KMS-11 (cell line): ENCODE measurements around the gene PBLD.
"Not testable (repeated sequence)": the region's sequence is repeated elsewhere in the genome, so short reads cannot be mapped to it uniquely, and the experiment has no call there.

Experiments
- H2AFZ ChIP-seq: fragments of 200-600 bp; sonication (generic); 2 replicates; pipeline ENCODE4 v1.6.1; 2016; ENCODE audit warnings: antibody characterized with exemption, mixed run types, low read depth
- H3K27ac ChIP-seq: fragments of 200-600 bp; sonication (generic); 2 replicates; pipeline ENCODE4 v1.6.1; 2016; ENCODE audit warnings: mild to moderate bottlenecking, mixed run types
- H3K27me3 ChIP-seq: fragments of 200-600 bp; sonication (generic); 2 replicates; pipeline ENCODE4 v1.6.1; 2017; ENCODE audit warnings: mild to moderate bottlenecking, low read depth, mixed run types, moderate library complexity; ENCODE audit not compliant: insufficient read depth
- H3K36me3 ChIP-seq: fragments of 200-600 bp; sonication (generic); 2 replicates; pipeline ENCODE4 v1.6.1; 2017; ENCODE audit warnings: mild to moderate bottlenecking, mixed run types; ENCODE audit not compliant: insufficient read depth
- H3K4me1 ChIP-seq: fragments of 200-600 bp; sonication (generic); 2 replicates; pipeline ENCODE4 v1.6.1; 2016; ENCODE audit warnings: mild to moderate bottlenecking, low read depth, mixed run types; ENCODE audit not compliant: poor library complexity, severe bottlenecking
- H3K4me2 ChIP-seq: fragments of 200-600 bp; sonication (generic); 2 replicates; pipeline ENCODE4 v1.7.0; 2016; ENCODE audit warnings: mild to moderate bottlenecking, mixed run types
- H3K4me3 ChIP-seq: fragments of 200-600 bp; sonication (generic); IDR thresholded peaks from 2 replicates; pipeline ENCODE4 v1.6.1; 2017; ENCODE audit warnings: low read depth, low read length, mixed read lengths; ENCODE audit not compliant: insufficient read depth
- H3K79me2 ChIP-seq: fragments of 200-600 bp; sonication (generic); 2 replicates; pipeline ENCODE4 v1.6.1; 2016; ENCODE audit warnings: low read depth, mixed run types; ENCODE audit not compliant: insufficient read depth
- H3K9ac ChIP-seq: fragments of 200-600 bp; sonication (generic); 2 replicates; pipeline ENCODE4 v1.6.1; 2016; ENCODE audit warnings: mild to moderate bottlenecking, mixed run types
- H4K20me1 ChIP-seq: fragments of 200-600 bp; sonication (generic); 2 replicates; pipeline ENCODE4 v1.6.1; 2016; ENCODE audit warnings: mild to moderate bottlenecking, mixed run types; ENCODE audit not compliant: insufficient read depth
- CTCF ChIP-seq: fragments of 200-600 bp; sonication (generic); conservative IDR thresholded peaks from 2 replicates; pipeline ENCODE4 v1.6.1; 2017; ENCODE audit warnings: low read depth, mild to moderate bottlenecking, antibody characterized with exemption, low read length, moderate library complexity, mixed read lengths

PBLD gene

DNA sequence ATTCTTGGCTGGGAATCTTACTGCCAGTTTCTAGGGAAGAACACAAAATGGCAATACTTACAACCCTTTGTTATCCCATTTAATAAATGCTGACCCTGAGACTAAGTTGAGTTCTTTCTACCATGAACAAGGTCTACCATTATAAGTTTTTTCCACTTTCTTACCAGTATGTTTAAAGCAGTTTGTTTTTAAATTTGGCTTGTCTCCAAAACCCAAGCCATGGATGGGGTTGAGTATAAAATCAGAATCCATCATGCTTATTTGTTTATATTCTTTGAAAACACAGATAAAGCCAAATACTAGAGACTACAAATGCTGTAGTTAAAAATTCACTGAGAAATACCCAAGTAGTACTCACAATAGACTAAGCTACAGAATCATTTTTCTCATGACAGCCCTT, 42.0 kb downstream of the PBLD start:
- no peaks in the 10 kb centered on the region for H3K27me3 ChIP-seq
- no peaks in the 10 kb centered on the region for H3K4me1 ChIP-seq
- H3K79me2 ChIP-seq: no peaks in the 10 kb centered on the region
- no peak overlapping the region for H3K27ac ChIP-seq
- no peak overlapping the region for H2AFZ ChIP-seq
- TF ChIP-seq CTCF: no peak
- no peak overlapping the region for H3K4me3 ChIP-seq
- no peaks in the 10 kb centered on the region for H4K20me1 ChIP-seq
- H3K36me3 ChIP-seq: no peaks in the 10 kb centered on the region
- H3K4me2 ChIP-seq: no peak overlapping the region
- no peak overlapping the region for H3K9ac ChIP-seq

DNA sequence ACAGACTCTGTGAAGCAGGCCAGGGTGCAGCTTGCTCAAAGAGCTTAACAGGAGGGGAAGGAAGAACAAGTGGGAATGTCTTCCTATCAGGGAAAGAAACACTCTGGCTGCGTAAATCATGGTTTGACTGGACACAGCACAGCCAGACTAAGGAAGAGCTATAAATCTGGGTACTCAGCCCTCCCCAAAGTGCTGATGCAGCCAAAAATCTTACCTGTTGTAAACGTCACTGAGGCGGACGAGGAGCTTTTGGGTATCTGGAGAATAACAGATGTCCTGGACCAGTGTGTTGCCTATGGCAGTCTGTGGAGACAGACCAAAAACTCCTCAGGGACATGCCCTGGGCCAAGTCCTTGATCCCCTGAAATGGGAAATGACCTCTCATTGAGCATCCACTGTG, 44.0 kb downstream of the PBLD start:
- Histone ChIP-seq H4K20me1 (no peaks in the 10 kb centered on the region), H3K9ac (no peak overlapping the region), H3K36me3 (no peaks in the 10 kb centered on the region), H3K4me3 (no peak overlapping the region), H3K4me2 (no peak overlapping the region), H3K79me2 (no peaks in the 10 kb centered on the region), H3K4me1 (no peaks in the 10 kb centered on the region), H3K27me3 (no peaks in the 10 kb centered on the region), H3K27ac (no peak overlapping the region), H2AFZ (no peak overlapping the region)
- no peak for TF ChIP-seq CTCF

DNA sequence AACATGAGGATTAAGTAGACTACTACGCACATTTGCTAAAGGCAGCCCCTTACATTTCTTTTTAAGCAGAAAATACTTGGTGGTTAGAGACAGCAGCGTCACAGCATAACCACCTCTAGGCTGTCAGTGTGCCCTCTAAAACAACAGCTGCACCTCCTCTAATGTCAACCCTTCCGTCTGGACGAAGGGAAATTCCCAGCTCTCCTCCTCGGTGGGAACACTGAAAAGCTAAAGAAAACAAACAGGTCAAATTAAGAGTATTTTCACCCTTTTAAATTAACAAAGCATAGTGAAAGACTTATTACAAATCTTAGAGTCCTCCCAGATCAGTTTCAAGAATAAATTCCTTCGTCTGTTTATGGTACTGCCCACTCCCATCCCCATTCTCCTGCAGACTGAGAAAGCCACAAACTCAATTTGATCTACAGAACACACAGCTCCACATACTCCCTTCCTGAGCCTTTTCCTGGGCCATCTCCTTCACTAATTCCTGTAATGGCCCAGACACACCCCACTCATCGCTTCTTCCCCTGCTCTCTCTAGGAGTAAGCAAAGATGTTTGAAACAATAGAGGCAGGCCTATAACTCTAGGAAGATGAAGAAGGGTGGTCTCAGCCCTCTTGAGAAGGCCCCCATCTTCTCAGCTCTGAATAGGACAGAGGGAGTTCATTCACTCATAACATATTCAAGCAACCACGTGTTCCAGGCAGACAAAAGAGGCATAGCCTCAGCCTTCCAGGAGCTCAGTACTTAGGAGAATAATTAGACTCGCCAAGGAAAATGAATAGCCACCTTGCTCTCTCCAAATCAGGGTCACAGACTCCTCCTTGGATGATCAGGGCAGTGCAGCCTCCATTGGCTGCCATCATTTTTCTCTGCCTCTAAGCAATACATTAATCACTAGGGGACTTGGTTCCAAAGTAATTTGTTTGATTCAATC, 48.4 kb downstream of the PBLD start:
- Histone ChIP-seq H3K79me2 (no peaks in the 10 kb centered on the region), H3K27ac (no peak overlapping the region), H3K36me3 (no peaks in the 10 kb centered on the region), H3K4me1 (no peaks in the 10 kb centered on the region), H4K20me1 (no peaks in the 10 kb centered on the region), H3K4me3 (no peak overlapping the region), H3K4me2 (no peak overlapping the region), H2AFZ (no peak overlapping the region), H3K9ac (no peak overlapping the region), H3K27me3 (no peaks in the 10 kb centered on the region)
- TF ChIP-seq CTCF: no peak

- no peaks in the 10 kb centered on the region for H3K36me3 ChIP-seq
- no peak overlapping the region for H3K27ac ChIP-seq
- H3K27me3 ChIP-seq: no peaks in the 10 kb centered on the region
Measured at GRCh38 chr10:68280758-68281157, 52.0 kb downstream of the PBLD start.

GRCh38 chr10:68278906-68279753, 53.6 kb downstream of the PBLD start:
- H3K27me3 ChIP-seq, H3K27ac ChIP-seq, H3K9ac ChIP-seq, H2AFZ ChIP-seq, H3K79me2 ChIP-seq, H3K4me3 ChIP-seq, H3K4me2 ChIP-seq, H3K4me1 ChIP-seq, H4K20me1 ChIP-seq, H3K36me3 ChIP-seq: not testable (repeated sequence)

More at GRCh38 chr10:68280758-68281157, 52.0 kb downstream of the PBLD start:
- no peaks in the 10 kb centered on the region for H3K79me2 ChIP-seq
- H4K20me1 ChIP-seq: no peaks in the 10 kb centered on the region
- H3K4me2 ChIP-seq: no peak overlapping the region
- H3K9ac ChIP-seq: no peak overlapping the region
- TF ChIP-seq CTCF: no peak
- H3K4me1 ChIP-seq: no peaks in the 10 kb centered on the region
- H2AFZ ChIP-seq: no peak overlapping the region
- no peak overlapping the region for H3K4me3 ChIP-seq

DNA sequence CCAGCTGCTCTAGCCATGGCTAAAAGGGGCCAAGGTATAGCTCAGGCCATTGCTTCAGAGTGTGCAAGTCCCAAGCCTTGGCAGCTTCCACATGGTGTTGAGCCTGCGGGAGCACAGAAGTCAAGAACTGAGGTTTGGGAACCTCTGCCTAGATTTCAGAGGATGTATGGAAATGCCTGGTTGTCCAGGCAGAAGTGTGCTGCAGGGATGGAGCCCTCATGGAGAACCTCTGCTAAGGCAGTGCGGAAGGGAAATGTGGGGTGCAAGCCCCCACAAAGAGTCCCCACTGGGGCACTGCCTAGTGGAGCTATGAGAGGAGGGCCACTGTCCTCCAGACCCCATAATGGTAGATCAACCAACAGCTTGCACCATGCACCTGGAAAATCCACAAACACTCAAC, 54.9 kb downstream of the PBLD start:
- not testable (repeated sequence) for H3K4me1 ChIP-seq, H2AFZ ChIP-seq, H3K27ac ChIP-seq, H3K36me3 ChIP-seq, H3K27me3 ChIP-seq, H4K20me1 ChIP-seq, H3K79me2 ChIP-seq, H3K4me2 ChIP-seq, H3K9ac ChIP-seq, H3K4me3 ChIP-seq
